Measurements from ENCODE around the gene ISM2. TPM values are rescaled to one million over a fixed set of nuclear protein-coding genes. Genes with fewer than 3 reads are reported as not detected.

The ISM2 gene
- total RNA-seq, 2 donors from 2014 or later = 0.48 to 0.94 TPM

GRCh38 chr14:77438596-77438995 lies 60.0 kb downstream of the ISM2 start:
- Histone ChIP-seq H3K4me3 (no peak overlapping the region), H3K27ac (no peak overlapping the region), H3K4me1 (no peaks in the 10 kb centered on the region), H3K9me3 (no peaks in the 10 kb centered on the region), H3K36me3 (peaks cover 77% of the 10 kb centered on the region), H3K27me3 (no peaks in the 10 kb centered on the region)
- TF ChIP-seq CTCF (IDR thresholded peaks at IDR 0.05) = no peak
- no peak for DNase-seq (ENCODE audit: low spot score)

- Histone ChIP-seq H3K9me3 (no peaks in the 10 kb centered on the region), H3K4me3 (no peak overlapping the region), H3K27ac (no peak overlapping the region), H3K36me3 (peaks cover 60% of the 10 kb centered on the region), H3K4me1 (no peaks in the 10 kb centered on the region), H3K27me3 (no peaks in the 10 kb centered on the region)
- no peak for TF ChIP-seq CTCF (IDR thresholded peaks at IDR 0.05)
- DNase-seq (ENCODE audit: low spot score) = no peak
Measured at GRCh38 chr14:77436042-77436441, 62.6 kb downstream of the ISM2 start.

GRCh38 chr14:77426396-77426795 lies 72.2 kb downstream of the ISM2 start:
- Histone ChIP-seq H3K27ac (no peak overlapping the region), H3K9me3 (no peaks in the 10 kb centered on the region), H3K36me3 (peaks cover 73% of the 10 kb centered on the region), H3K27me3 (no peaks in the 10 kb centered on the region), H3K4me1 (no peaks in the 10 kb centered on the region), H3K4me3 (no peak overlapping the region)
- TF ChIP-seq CTCF (IDR thresholded peaks at IDR 0.05) = no peak
- no peak for DNase-seq (ENCODE audit: low spot score)

GRCh38 chr14:77424862-77425261 lies 73.8 kb downstream of the ISM2 start:
- H3K4me3 ChIP-seq = no peak overlapping the region
- no peak overlapping the region for H3K27ac ChIP-seq
- peaks cover 0 to 6% of the 10 kb centered on the region in 2 donors for H3K9me3 ChIP-seq
- H3K4me1 ChIP-seq = no peaks in the 10 kb centered on the region
- TF ChIP-seq CTCF (IDR thresholded peaks at IDR 0.05) = no peak
- H3K27me3 ChIP-seq = no peaks in the 10 kb centered on the region
- no peak for DNase-seq (ENCODE audit: low spot score)
- peaks cover 66% of the 10 kb centered on the region for H3K36me3 ChIP-seq

Other genes with a start within 250 kb of the ISM2 start
- not detected for gene NGB, start 227.6 kb downstream of the ISM2 start, total RNA-seq
- 10 to 100 TPM in 1 of 2 donors, 1 to 10 TPM in 1; 9.7 to 11.5 TPM for gene POMT2, start 177.9 kb downstream of the ISM2 start, total RNA-seq
- 10 to 100 TPM in 1 of 2 donors, 1 to 10 TPM in 1; 5.5 to 10.7 TPM for gene GSTZ1, start 177.8 kb downstream of the ISM2 start, total RNA-seq
- gene TMED8, start 121.7 kb downstream of the ISM2 start, total RNA-seq = 1 to 10 TPM; 6.6 to 7.5 TPM
- gene SAMD15, start 121.4 kb downstream of the ISM2 start, total RNA-seq = under 1 TPM; 0.26 to 0.39 TPM
- gene NOXRED1, start 75.3 kb downstream of the ISM2 start, total RNA-seq = not detected
- gene VIPAS39, start 41.2 kb downstream of the ISM2 start, total RNA-seq = 10 to 100 TPM; 10.9 to 13.0 TPM
- gene AHSA1, start 40.7 kb downstream of the ISM2 start, total RNA-seq = 100 to 1,000 TPM; 105 to 122 TPM
- gene SPTLC2, start 117.8 kb upstream of the ISM2 start, total RNA-seq = 10 to 100 TPM; 11.3 to 14.0 TPM
- 10 to 100 TPM in 1 of 2 donors, 1 to 10 TPM in 1; 7.8 to 11.1 TPM for gene ALKBH1, start 209.2 kb upstream of the ISM2 start, total RNA-seq
- 100 to 1,000 TPM; 271 to 345 TPM for gene SLIRP, start 209.3 kb upstream of the ISM2 start, total RNA-seq

Data from right atrium auricular region (tissue), 2 donors.